GM19035 (cell line): ENCODE measurements around the gene CLIC3.
A peak's percentile ranks its signal among the peaks of the same experiment; 100 is the strongest.

Experiments used
- ATAC-seq: cut with Tn5 transposase; IDR thresholded peaks from one replicate; pipeline ENCODE4 v1.9.1; 2021; ENCODE audit not compliant: unreplicated experiment

CLIC3 gene

DNA sequence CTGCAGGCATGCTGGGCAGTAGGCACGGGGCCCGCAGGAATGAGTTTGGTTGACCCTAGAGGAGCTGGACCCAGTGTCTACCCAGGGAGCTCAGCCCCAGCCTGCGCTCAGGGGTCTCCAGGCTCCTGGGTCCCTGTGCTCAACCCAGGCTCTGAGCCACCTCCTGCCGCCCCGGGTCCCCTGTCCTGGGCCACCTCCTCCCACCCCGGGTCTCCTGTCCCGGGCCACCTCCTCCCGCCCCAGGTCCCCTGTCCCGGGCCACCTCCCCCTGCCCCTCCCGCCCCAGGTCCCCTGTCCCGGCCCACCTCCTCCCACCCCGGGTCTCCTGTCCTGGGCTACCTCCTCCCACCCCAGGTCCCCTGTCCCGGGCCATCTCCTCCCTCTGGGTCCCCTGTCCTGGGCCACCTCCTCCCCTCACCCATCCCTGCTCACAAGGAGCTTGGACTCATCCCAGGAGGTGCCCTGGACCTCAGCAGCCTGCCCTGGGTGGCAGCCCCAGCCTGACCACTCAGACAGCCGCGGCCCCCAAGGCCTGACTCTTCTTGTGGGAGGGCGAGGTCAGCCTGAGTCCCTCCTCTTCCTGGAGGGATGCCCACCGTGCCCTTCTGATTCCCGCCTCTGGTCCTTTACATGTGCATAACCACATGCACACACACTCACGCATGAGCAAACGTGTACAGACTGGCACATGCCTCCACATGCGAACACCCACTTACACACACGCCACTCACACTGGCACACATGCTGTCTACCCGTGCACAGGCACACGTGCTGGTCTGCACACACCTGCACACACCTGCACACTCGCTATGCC, 41.9 kb downstream of the CLIC3 start:
- ATAC-seq: no peak

DNA sequence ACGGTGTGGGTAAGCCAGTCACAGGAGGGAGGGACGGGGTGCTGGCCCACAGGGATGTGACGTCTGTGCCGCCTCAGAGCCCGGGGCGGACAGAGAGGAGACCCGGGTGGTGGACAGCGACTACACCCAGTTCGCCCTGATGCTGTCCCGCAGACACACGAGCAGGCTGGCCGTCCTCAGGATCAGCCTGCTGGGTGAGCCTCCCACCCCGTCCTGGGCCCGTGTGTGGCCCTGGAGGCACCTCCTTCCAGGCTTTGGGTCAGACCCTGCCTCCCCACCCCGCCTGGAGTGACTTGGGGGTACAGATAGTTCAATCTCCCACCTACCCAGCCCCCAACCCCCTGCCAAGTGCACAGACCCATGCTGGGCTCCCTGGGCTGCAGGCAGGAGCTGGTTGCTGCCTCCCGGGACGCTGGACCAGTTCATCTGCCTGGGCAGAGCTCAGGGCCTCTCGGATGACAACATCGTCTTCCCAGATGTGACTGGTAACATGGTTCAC, 42.5 kb downstream of the CLIC3 start:
- no peak for ATAC-seq

DNA sequence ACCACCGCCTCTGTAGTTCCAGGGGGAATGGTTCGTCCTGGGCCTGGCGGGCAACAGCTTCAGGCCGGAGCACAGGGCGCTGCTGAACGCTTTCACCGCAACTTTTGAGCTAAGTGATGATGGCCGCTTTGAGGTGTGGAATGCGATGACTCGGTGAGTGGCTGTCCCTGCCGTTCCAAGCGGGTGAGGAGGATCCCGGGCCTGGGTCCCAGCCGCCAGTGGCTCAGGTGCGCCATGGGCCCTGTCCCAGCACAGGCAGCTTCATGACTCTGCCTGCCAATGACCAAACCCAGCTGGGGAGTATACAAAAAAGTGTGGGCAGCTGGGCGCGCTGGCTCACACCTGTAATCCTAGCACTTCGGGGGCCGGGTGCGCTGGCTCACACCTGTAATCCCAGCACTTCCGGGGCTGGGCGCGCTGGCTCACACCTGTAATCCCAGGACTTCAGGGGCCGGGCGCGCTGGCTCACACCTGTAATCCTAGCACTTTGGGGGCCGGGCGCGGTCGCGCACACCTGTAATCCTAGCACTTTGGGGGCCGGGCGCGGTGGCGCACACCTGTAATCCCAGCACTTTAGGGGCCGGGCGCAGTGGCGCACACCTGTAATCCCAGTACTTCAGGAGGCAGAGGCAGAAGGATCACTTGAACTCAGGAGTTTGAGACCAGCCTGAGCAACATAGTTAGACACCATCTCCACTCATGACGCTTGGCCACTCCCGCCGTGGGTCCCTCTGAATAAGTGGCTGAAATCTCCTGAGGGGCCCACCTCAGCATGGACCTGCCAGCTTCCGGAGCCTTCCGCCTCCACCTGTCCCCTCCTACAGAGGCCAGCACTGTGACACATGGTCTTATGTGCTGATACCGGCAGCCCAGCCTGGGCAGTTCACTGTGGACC, 43.2 kb downstream of the CLIC3 start:
- ATAC-seq: no peak

DNA sequence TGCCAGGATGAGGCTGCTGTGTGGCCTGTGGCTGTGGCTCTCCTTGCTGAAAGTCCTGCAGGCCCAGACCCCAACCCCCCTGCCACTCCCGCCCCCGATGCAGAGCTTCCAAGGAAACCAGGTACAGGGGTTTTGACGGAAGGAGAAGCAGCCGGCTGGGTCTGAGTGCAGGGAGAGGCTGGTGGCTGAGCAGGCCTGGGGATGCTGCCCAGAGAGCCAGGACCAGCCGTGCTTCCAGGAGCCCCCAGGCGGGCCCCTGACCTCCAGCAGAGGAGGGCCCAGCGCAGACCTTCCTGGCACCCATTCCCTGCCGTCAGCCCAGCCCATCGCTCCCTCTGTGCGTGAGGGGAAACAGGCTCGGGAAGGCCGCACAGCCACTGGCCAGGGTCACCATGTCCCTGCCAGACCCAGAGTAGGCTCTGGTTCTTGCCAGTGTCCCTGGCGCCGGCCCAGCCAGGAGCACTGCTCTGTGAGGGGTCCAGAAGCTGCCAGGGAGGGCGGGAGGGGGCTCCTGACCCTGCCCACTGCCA, 44.0 kb downstream of the CLIC3 start:
- ATAC-seq: no peak

DNA sequence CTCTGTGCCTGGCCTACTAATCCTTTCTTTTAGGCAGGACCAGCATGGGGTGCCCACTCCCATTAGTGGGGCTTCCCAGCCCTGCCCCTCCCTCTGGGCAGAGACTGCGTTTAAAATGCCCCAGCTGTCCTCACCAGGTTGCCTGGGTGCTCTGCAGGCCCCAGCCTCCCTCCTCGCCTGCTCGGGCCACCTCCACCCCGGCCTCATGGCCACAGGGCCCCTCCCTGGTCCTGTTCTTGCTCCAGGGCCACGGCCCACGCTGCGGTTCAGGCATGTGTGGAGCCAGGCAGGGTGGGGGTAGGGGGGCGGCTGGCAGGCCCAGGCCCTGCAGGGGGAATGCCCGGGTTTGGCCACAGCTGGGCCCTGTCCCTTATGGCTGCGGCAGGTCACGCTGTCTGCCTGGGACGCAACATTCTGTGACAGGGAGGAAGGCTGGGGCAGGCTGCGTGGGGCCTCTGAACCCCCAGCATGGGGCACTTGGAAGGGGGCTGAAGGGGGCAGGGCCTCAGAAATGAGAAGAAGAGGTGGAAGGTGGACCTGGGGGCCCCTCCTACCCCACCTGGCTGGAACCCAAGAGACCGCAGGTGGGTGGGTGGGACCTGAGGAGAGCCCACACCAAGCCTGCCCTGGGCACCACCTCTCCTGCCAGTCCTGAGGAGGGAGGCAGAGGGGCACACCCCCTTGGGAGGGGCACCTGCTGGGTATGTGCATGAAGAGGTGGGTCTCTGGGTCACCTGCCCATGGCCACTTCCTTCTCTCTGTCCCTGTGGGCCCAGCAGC, 44.6 kb downstream of the CLIC3 start, which contains the start of gene LCN12:
TSS of gene LCN12 (plus strand) at position 733 of the 780 bp plus-strand sequence. CDS start 55 bp downstream, outside the sequence.
- no peak for ATAC-seq

DNA sequence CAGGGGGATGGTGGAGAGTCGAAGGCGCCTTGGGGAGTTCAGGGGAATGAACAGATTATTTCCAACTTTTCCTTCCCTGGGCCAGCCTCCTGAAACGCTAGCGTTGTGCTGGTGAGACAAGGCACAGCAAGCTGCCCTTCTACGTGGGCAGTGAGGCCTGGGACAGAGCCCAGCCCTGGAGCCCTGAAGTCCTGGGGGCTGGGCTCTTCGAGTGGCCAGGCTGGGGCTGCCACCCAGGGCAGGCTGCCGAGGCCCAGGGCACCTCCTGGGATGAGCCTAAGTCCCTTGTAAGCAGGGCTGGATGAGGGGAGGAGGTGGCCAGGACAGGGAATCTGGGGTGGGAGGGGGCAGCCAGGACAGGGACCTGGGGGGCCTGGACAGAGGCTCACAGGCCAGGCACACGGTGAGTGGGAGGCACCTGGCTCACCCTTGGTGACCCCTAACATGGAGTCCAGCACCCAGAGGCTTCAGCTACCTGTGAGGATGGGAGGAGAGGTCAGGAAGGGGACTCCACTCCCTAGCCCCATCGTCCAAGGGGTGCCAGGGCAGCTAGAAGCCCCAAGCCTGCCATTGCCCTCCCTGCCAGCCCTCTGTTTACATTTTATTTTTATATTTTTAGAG, 45.6 kb downstream of the CLIC3 start:
- no peak for ATAC-seq

DNA sequence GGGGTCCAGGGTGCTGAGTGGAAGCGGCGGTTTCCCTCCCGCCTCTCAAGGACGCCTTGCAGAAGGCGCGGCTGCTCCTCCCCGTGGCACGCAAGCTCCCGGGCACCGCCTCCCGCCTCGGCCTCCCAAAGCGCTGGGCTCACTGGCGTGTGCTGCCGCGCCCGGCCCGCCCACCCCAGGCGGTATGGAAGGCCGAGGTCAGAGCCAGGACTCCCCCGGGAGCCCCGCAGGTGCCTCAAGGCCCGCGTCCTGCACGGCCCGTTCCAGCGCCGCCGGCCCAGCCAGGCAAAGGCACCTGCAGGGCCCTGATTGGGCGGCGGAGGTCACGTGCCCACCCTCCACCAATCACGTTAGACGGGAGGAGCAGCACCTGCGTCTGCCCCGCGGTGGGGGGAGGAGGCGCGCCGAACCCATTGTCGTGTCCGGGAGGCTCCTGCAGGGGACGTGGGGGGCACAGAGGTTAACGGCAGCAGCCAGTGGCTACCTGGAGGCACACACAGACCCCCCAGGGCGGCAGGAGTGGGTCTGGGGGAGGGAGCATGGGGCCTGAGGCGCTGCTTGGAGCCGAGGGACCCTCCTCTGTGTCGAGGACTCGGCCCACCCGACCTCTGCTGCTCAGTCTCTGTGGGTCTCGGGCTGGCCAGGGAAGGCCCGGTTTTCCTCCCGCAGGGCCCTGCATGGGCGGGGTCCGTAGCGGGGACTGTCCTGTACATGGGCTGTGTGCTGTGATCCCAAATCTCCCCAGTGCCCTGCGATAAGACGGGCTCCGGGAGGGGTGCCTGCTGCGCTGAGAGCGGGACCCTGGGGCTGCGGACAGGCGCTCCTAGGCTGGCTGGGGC, 46.3 kb downstream of the CLIC3 start:
- peak; percentile 80 for ATAC-seq

DNA sequence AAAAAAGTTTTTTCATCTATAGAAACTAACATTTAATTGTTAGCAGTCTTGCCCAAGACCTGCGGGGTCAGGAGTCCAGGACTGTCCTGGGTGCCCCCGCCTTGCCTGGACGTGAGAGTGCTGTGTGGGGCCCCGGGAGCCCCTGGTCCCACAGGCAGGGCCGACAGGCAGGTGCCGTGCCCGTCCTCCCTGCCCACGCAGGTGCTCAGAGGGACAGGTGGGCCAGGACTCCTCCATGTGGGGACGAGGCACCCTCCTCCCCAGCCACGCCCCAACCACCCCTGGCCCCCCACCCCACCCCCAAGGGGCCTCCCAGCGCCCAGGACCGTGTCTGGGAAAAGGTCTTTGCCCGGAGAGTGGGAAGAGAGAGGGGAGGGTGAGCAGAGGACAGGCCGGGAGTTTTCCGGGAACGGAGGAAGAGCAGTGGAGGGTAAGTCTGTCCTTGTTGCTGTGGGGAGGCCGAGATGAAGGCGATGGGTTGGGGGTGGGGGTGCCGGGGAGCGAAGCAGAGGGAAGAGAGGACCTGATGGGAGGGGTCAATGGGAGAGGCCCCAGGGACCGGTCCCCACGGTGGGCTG, 47.0 kb downstream of the CLIC3 start:
- no peak for ATAC-seq

DNA sequence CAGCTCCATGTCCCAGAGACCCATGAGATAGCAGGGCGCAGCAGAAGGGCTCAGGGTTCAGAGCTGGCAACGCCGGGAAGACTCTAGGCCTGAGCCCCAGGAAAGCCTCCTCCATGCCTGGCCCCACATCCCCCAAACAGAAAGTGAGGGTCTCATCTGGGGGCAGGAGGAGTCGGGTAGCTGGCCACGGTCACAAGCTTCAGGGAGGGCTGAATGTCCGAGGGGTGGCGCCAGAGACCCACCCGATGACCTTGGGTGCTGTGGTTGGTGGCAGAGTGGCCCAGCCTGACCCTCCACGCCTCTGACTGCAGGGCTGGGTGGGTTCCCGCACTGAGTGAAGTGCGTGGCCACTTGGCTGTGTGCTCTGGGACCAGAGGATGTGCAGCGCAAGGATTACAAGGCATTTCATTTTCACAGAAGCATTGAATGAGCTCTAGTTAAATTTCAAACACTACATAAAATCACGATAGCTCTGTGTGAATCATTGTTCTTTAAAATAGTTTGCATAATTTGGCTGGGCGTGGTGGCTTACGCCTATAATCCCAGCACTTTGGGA, 48.3 kb downstream of the CLIC3 start:
- ATAC-seq: no peak

DNA sequence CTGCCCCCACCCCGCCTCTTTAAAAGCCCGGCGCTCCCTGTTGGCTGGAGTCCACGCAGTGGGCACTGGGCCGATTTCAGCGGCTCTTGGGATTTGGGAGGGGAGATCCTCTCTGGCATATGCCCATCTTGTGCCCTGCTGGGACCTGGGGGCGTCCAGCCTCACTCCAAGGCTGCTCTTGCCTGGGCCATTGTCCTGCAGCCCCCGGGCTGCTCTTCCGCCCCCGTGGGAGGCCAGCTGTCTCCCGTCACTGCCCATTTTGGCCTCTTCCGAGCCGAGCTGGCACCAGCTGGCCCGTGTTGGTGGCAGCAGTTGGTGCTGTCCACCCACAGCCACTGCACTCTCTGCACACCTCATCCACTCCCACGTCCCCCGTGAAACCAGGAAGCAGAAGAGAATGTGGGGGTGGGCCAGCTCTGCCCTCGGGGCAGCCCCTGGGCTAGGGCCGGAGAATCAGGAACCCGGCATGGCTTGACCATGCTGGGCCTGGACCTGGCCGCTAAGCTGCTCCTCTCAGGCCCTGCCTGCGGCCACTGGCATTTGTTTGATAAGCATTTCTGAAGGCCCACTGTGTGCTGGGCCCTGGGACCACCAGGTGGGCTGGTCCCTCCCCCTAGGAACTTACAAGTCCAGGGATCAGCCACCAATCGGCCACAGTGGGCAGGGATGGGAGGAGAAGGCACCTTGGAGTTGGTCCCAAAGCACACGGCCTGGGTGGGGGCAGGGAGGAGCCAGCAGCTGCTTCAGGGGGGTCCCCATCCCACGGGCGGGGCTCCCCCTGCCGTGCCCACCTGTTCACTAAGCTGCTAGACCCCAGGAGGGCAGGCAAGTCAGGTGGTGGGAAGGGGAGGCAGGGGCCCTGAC, 49.1 kb downstream of the CLIC3 start:
- no peak for ATAC-seq

DNA sequence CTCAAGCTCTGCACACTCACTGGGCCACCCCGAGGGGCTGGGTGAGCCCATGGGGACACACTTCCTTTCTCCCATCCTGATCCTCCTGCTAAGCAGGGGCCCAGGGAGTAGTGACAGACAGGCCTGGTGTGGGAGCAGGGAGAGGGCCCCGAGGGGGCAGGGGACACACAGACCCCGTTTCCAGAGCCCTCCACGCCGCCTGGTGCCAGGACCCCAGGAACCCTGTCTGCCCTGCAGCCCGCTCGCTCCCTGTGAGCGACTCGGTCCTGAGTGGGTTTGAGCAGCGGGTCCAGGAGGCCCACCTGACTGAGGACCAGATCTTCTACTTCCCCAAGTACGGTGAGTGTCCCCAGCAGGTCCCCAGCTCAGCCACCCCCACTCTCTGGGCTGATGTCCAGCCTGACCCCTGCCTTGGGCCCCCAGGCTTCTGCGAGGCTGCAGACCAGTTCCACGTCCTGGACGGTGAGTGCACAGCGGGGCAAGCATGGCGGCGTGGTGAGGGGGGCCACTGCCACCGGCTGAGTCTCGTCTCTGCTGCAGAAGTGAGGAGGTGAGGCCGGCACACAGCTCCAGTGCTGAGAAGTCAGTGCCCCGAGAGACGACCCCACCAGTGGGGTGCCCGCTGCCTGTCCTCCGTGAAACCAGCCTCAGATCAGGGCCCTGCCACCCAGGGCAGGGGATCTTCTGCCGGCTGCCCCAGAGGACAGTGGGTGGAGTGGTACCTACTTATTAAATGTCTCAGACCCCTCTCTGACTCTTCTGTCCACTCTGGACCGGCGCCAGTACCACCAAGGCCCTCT, 49.9 kb downstream of the CLIC3 start:
- no peak for ATAC-seq

DNA sequence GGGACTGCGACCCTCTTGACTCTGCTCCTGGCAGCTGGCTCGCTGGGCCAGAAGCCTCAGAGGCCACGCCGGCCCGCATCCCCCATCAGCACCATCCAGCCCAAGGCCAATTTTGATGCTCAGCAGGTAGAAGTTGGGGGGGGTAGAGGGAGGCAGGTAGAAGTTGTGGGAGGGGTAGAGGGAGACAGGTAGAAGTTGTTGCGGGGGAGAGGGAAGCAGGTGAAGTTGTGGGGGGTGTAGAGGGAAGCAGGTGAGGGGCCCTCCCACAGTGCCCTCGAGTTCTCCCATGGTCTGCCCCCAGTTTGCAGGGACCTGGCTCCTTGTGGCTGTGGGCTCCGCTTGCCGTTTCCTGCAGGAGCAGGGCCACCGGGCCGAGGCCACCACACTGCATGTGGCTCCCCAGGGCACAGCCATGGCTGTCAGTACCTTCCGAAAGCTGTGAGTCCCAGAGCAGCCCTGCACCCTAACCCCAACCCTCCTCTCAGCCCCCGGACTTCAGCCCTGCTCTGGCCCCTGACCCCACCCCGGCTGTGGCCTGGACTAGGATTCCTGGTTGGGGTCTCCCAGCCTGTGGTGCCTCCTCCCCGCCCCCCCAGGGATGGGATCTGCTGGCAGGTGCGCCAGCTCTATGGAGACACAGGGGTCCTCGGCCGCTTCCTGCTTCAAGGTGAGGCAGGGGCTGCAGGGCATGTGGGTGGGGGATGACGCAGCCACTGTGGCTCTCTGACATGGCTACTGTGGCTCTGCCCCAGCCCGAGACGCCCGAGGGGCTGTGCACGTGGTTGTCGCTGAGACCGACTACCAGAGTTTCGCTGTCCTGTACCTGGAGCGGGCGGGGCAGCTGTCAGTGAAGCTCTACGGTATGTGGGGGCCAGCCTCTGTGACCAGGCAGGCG, 50.8 kb downstream of the CLIC3 start:
- ATAC-seq: no peak
